ENCODE data around the gene NARS2.
"Not testable (repeated sequence)": the region's sequence is repeated elsewhere in the genome, so short reads cannot be mapped to it uniquely, and the experiment has no call there.

Gene NARS2

GRCh38 chr11:78513085-78513484 is 61.6 kb downstream of the NARS2 start:
- H3K36me3 Mint-ChIP-seq (ENCODE audit: low read depth) = peaks cover 36% of the 10 kb centered on the region

GRCh38 chr11:78510597-78510996 is 64.1 kb downstream of the NARS2 start:
- H3K4me3 Mint-ChIP-seq = no peak overlapping the region
- ATAC-seq (no peak), DNase-seq (no peak)
- H3K4me1 Mint-ChIP-seq = peaks cover 6% of the 10 kb centered on the region
- H3K36me3 Mint-ChIP-seq (ENCODE audit: low read depth) = peaks cover 37% of the 10 kb centered on the region
- H3K27ac Mint-ChIP-seq = no peak overlapping the region
- H3K9me3 Mint-ChIP-seq = peaks cover 13% of the 10 kb centered on the region
- no peaks in the 10 kb centered on the region for H3K27me3 Mint-ChIP-seq

More at GRCh38 chr11:78513085-78513484, 61.6 kb downstream of the NARS2 start:
- H3K27ac Mint-ChIP-seq, ATAC-seq, DNase-seq, H3K27me3 Mint-ChIP-seq, H3K4me1 Mint-ChIP-seq, H3K4me3 Mint-ChIP-seq: not testable (repeated sequence)
- H3K9me3 Mint-ChIP-seq = peaks cover 13% of the 10 kb centered on the region

DNA sequence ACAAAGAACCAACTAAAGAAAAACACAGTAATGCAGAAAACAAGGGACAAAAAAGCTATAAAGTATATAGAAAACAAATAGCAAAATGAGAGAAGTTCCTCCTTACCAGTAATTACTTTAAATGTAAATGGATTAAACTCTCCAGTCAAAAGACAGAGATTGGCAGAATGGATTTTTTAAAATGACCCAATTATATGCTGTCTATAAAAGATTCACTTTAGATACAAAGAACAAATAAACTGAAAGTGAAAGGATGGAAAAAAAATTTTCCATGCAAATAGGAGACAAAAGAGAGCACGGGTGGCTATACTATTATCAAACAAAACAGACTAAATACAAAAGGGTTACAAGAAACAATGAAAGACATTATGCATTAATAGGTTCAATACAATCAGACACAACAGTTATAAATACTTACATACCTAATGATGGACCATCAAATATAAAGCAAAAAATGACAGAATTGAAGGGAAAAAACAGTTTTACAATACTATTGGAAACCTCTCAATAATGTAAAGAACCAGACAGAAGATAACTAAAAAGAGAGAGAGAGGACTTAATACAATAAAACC is 64.6 kb downstream of the NARS2 start:
- H3K27me3 Mint-ChIP-seq = no peaks in the 10 kb centered on the region
- no peak overlapping the region for H3K4me3 Mint-ChIP-seq
- peaks cover 13% of the 10 kb centered on the region for H3K9me3 Mint-ChIP-seq
- peaks cover 7% of the 10 kb centered on the region for H3K4me1 Mint-ChIP-seq
- no peak for DNase-seq
- no peak overlapping the region for H3K27ac Mint-ChIP-seq
- ATAC-seq = no peak
- H3K36me3 Mint-ChIP-seq (ENCODE audit: low read depth) = peaks cover 37% of the 10 kb centered on the region

DNA sequence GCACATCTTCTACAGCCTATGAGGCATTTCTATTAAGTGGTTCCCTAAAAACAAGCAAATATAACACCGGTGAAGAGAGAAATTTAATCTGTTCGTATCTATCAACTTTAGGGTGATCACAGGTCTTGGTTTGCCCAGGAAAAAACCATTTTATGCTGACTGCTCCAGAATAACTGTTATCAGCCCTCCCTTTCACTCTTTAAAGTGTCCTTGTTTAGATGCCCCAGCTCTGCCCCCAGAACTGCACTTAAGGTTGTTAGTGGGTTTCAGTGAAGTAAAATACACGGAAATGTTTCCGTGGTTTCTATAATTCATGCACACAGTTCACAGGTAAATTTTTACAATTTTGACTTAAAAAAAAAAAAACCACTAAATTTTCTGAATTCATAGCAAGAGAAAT is 70.0 kb downstream of the NARS2 start:
- Mint-ChIP-seq H3K4me3 (no peak overlapping the region), H3K9me3 (peaks cover 3% of the 10 kb centered on the region), H3K36me3 (ENCODE audit: low read depth) (peaks cover 15% of the 10 kb centered on the region), H3K27me3 (no peaks in the 10 kb centered on the region), H3K4me1 (peaks cover 18% of the 10 kb centered on the region), H3K27ac (no peak overlapping the region)
- ATAC-seq (no peak), DNase-seq (no peak)

DNA sequence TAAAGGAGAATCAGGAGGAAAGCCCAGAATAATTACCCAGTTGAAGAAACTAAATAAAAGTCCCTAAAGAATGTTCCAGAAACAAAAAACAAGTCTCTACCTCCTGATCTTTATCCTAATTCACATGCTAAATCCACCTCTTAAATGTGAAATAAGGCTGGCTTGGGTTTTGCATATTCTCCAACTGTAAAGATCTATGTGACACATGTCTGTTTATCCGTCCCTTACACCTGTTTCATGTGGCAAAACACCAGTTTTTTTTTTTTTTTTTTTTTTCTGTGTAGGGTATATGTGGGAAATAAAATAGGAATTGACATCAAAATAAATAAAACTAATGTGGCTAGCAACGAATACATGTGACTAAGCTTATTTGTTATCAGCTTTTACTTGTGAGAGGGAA is 70.5 kb downstream of the NARS2 start:
- Mint-ChIP-seq H3K36me3 (ENCODE audit: low read depth) (peaks cover 11% of the 10 kb centered on the region), H3K4me1 (peaks cover 18% of the 10 kb centered on the region), H3K9me3 (no peaks in the 10 kb centered on the region), H3K27ac (no peak overlapping the region), H3K27me3 (no peaks in the 10 kb centered on the region), H3K4me3 (no peak overlapping the region)
- ATAC-seq (no peak), DNase-seq (no peak)

- no peaks in the 10 kb centered on the region for H3K9me3 Mint-ChIP-seq
- no peak overlapping the region for H3K4me3 Mint-ChIP-seq
- DNase-seq (no peak), ATAC-seq (no peak)
- H3K27ac Mint-ChIP-seq = no peak overlapping the region
- peaks cover 10% of the 10 kb centered on the region for H3K4me1 Mint-ChIP-seq
- H3K27me3 Mint-ChIP-seq = no peaks in the 10 kb centered on the region
- peaks cover 6% of the 10 kb centered on the region for H3K36me3 Mint-ChIP-seq (ENCODE audit: low read depth)
Measured at GRCh38 chr11:78499971-78500370, 74.7 kb downstream of the NARS2 start.

GRCh38 chr11:78497293-78497692 is 77.4 kb downstream of the NARS2 start:
- Mint-ChIP-seq H3K4me3 (no peak overlapping the region), H3K9me3 (no peaks in the 10 kb centered on the region), H3K36me3 (ENCODE audit: low read depth) (peaks cover 6% of the 10 kb centered on the region), H3K4me1 (peaks cover 2% of the 10 kb centered on the region), H3K27ac (no peak overlapping the region), H3K27me3 (no peaks in the 10 kb centered on the region)
- ATAC-seq (no peak), DNase-seq (no peak)

- H3K4me1 Mint-ChIP-seq = no peaks in the 10 kb centered on the region
Measured at GRCh38 chr11:78493413-78493975, 81.2 kb downstream of the NARS2 start.

DNA sequence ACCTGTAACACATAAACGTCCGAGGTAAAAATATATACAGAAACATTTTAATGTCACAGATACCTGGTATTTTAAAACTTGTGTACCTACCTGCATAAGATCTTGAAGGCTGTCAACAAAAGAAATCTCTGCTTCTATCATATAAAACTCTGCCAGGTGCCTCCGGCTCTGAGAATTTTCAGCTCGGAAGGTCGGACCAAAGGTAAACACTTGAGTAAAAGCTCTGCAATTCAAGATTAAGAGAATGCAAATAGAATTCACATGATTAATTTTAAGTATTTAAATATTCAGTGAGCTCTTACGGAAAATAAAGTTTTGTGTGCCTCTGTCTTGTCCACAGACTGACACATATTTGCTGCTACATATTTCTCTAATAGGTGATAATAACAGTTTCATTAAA is 81.7 kb downstream of the NARS2 start:
- H3K36me3 Mint-ChIP-seq (ENCODE audit: low read depth) = peaks cover 21% of the 10 kb centered on the region
- no peak overlapping the region for H3K4me3 Mint-ChIP-seq
- DNase-seq = no peak
- no peak overlapping the region for H3K27ac Mint-ChIP-seq
- no peaks in the 10 kb centered on the region for H3K4me1 Mint-ChIP-seq
- no peaks in the 10 kb centered on the region for H3K27me3 Mint-ChIP-seq
- no peak for ATAC-seq
- no peaks in the 10 kb centered on the region for H3K9me3 Mint-ChIP-seq

More at GRCh38 chr11:78493413-78493975, 81.2 kb downstream of the NARS2 start:
- ATAC-seq = no peak
- peaks cover 19% of the 10 kb centered on the region for H3K36me3 Mint-ChIP-seq (ENCODE audit: low read depth)
- H3K4me3 Mint-ChIP-seq = no peak overlapping the region
- H3K9me3 Mint-ChIP-seq = no peaks in the 10 kb centered on the region
- H3K27ac Mint-ChIP-seq = no peak overlapping the region
- no peaks in the 10 kb centered on the region for H3K27me3 Mint-ChIP-seq
- no peak for DNase-seq

GRCh38 chr11:78489184-78489583 is 85.5 kb downstream of the NARS2 start:
- Mint-ChIP-seq H3K36me3 (ENCODE audit: low read depth) (peaks cover 40% of the 10 kb centered on the region), H3K9me3 (peaks cover under 1% of the 10 kb centered on the region)

DNA sequence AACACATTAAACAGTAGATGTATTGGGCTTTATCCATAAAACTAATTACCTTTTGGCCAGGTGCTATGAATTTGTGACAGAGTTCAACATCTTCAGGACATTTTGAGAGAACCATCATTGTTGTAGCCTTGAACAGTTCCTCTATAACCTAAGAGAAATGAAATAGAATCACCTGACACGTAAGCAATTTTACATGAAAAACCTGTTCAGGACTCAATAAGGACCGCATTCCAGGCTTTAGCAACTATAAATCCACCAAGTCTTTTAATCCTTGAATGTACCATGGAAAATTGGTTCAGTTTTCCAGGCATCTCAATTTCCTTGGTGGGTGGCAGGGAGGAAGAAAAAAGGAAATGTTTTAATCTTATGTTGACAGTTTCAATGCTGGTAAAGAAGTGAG is 96.1 kb downstream of the NARS2 start:
- ATAC-seq (no peak), DNase-seq (no peak)
- Mint-ChIP-seq H3K4me1 (no peaks in the 10 kb centered on the region), H3K36me3 (ENCODE audit: low read depth) (peaks cover 37% of the 10 kb centered on the region), H3K27ac (no peak overlapping the region), H3K4me3 (no peak overlapping the region), H3K9me3 (no peaks in the 10 kb centered on the region), H3K27me3 (no peaks in the 10 kb centered on the region)

More at GRCh38 chr11:78489184-78489583, 85.5 kb downstream of the NARS2 start:
- ATAC-seq (no peak), DNase-seq (no peak)
- Mint-ChIP-seq H3K4me1 (no peaks in the 10 kb centered on the region), H3K4me3 (no peak overlapping the region), H3K27me3 (no peaks in the 10 kb centered on the region), H3K27ac (no peak overlapping the region)

GRCh38 chr11:78476066-78476465 is 98.6 kb downstream of the NARS2 start:
- ATAC-seq (no peak), DNase-seq (no peak)
- peaks cover 4% of the 10 kb centered on the region for H3K9me3 Mint-ChIP-seq
- peaks cover 33% of the 10 kb centered on the region for H3K36me3 Mint-ChIP-seq (ENCODE audit: low read depth)
- no peaks in the 10 kb centered on the region for H3K27me3 Mint-ChIP-seq
- H3K27ac Mint-ChIP-seq = no peak overlapping the region
- H3K4me1 Mint-ChIP-seq = no peaks in the 10 kb centered on the region
- H3K4me3 Mint-ChIP-seq = no peak overlapping the region

DNA sequence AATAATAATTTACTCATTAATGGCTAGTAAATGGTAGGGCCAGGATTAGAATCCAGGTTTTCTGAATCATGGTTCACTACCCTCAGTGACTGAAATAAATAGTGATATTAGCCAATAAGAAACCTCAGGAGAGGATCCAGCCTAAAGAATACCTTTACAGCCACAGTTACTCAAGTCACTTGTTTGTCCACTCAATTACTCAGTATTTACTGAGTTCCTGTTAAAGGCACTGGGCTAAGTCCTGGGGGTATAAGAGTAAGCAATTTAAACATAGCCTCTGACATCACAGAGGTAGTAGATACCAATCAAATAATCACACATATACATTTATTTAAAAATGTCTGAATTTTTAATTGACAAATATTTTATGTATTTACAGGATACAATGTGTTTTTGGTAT is 100.2 kb downstream of the NARS2 start:
- no peak overlapping the region for H3K27ac Mint-ChIP-seq
- no peak overlapping the region for H3K4me3 Mint-ChIP-seq
- H3K9me3 Mint-ChIP-seq = peaks cover 4% of the 10 kb centered on the region
- DNase-seq (no peak), ATAC-seq (no peak)
- H3K36me3 Mint-ChIP-seq (ENCODE audit: low read depth) = peaks cover 31% of the 10 kb centered on the region
- no peaks in the 10 kb centered on the region for H3K4me1 Mint-ChIP-seq
- H3K27me3 Mint-ChIP-seq = no peaks in the 10 kb centered on the region

DNA sequence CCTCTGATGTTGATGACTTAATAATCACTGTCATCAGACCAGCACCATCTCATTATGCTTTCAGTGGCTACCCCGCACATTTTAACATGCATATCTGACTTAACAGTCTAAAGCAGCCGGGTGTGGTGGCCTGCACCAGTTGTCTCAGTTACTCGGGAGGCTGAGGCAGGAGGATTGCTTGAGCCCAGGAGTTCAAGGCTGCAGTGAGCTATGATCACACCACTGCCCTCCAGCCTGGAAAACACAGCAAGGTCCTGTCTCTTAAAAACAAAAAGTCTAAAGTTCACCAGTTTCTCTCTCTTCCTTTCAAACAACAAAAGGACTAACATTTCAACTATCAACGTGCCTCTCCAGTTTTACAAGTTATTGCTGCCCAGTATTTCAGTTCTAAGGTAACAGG is 101.8 kb downstream of the NARS2 start:
- Mint-ChIP-seq H3K9me3 (peaks cover 4% of the 10 kb centered on the region), H3K27ac (no peak overlapping the region), H3K4me3 (no peak overlapping the region), H3K27me3 (no peaks in the 10 kb centered on the region), H3K4me1 (no peaks in the 10 kb centered on the region), H3K36me3 (ENCODE audit: low read depth) (peaks cover 24% of the 10 kb centered on the region)
- ATAC-seq (no peak), DNase-seq (no peak)

DNA sequence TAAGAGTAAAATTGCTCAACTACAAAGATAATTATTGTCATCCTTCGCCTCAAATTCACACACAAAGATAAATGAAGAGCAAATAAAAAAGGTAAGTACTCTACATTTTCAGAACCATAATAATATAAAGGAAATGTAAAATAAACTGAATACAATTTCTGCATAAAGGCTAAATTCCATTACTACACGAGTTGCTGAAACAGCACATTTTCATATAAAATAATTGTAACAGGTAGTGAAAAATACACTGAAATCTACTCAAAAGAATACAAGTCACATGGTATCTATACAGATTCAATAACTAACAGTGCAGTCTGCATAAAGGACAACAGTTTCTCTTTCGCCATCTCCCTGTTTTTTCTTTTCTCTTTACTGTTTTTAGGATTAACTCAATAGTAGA is 102.3 kb downstream of the NARS2 start:
- Mint-ChIP-seq H3K9me3 (peaks cover 4% of the 10 kb centered on the region), H3K36me3 (ENCODE audit: low read depth) (peaks cover 23% of the 10 kb centered on the region), H3K4me1 (no peaks in the 10 kb centered on the region), H3K27ac (no peak overlapping the region), H3K27me3 (no peaks in the 10 kb centered on the region), H3K4me3 (no peak overlapping the region)
- DNase-seq = no peak
- ATAC-seq = no peak

Measured in activated naive CD8-positive, alpha-beta T cell treated with anti-CD3 and anti-CD28 coated beads, Interleukin-2, amount 50 U/mL, for 24 hours (primary cell).